ENCODE measurements around the gene PAX5.
"Not testable (repeated sequence)": the region's sequence is repeated elsewhere in the genome, so short reads cannot be mapped to it uniquely, and the experiment has no call there.

Gene PAX5

GRCh38 chr9:37033682-37034304 lies at the start of gene PAX5:
TSS of gene PAX5 (minus strand) at chr9:37034268. CDS start at chr9:37034031, 237 bp downstream.
- DNase-seq (ENCODE audit: low read depth), result no peak

GRCh38 chr9:37083654-37084053 lies 49.6 kb upstream of the PAX5 start:
- no peak for DNase-seq (ENCODE audit: low read depth)

- no peak for DNase-seq (ENCODE audit: low read depth)
Measured at GRCh38 chr9:37082214-37082765, 48.2 kb upstream of the PAX5 start.

- DNase-seq (ENCODE audit: low read depth), result not testable (repeated sequence)
Measured at GRCh38 chr9:37081507-37081906, 47.4 kb upstream of the PAX5 start.

- DNase-seq (ENCODE audit: low read depth), result not testable (repeated sequence)
Measured at GRCh38 chr9:37080165-37080628, 46.1 kb upstream of the PAX5 start.

GRCh38 chr9:37079370-37080164 lies 45.5 kb upstream of the PAX5 start:
- peak; percentile 90 for DNase-seq (ENCODE audit: low read depth)

- DNase-seq (ENCODE audit: low read depth), result not testable (repeated sequence)
Measured at GRCh38 chr9:37074790-37075189, 40.7 kb upstream of the PAX5 start.

- DNase-seq (ENCODE audit: low read depth), result no peak
Measured at GRCh38 chr9:37066139-37066725, 32.2 kb upstream of the PAX5 start.

- DNase-seq (ENCODE audit: low read depth), result no peak
Measured at GRCh38 chr9:37062336-37062735, 28.3 kb upstream of the PAX5 start.

GRCh38 chr9:37061768-37062167 lies 27.7 kb upstream of the PAX5 start:
- no peak for DNase-seq (ENCODE audit: low read depth)

- no peak for DNase-seq (ENCODE audit: low read depth)
Measured at GRCh38 chr9:37060833-37061232, 26.8 kb upstream of the PAX5 start.

- no peak for DNase-seq (ENCODE audit: low read depth)
Measured at GRCh38 chr9:37056046-37056920, 22.2 kb upstream of the PAX5 start.

- not testable (repeated sequence) for DNase-seq (ENCODE audit: low read depth)
Measured at GRCh38 chr9:37054363-37054720, 20.3 kb upstream of the PAX5 start.

GRCh38 chr9:37053684-37054362 lies 19.8 kb upstream of the PAX5 start:
- no peak for DNase-seq (ENCODE audit: low read depth)

- DNase-seq (ENCODE audit: low read depth), result no peak
Measured at GRCh38 chr9:37046683-37047082, 12.6 kb upstream of the PAX5 start.

GRCh38 chr9:37042421-37042820 lies 8.4 kb upstream of the PAX5 start:
- DNase-seq (ENCODE audit: low read depth), result no peak

GRCh38 chr9:37040508-37041127 lies 6.5 kb upstream of the PAX5 start:
- DNase-seq (ENCODE audit: low read depth), result no peak

GRCh38 chr9:37038943-37039464 lies 4.9 kb upstream of the PAX5 start:
- DNase-seq (ENCODE audit: low read depth), result no peak

GRCh38 chr9:37038302-37038942 lies 4.4 kb upstream of the PAX5 start:
- DNase-seq (ENCODE audit: low read depth), result no peak
